Measurements from ENCODE around the gene CFAP54. TPM values are rescaled to one million over a fixed set of nuclear protein-coding genes. Genes with fewer than 3 reads are reported as not detected.

CFAP54 gene
- polyA plus RNA-seq, 1 donor from 2014 or later = 1.1 TPM

GRCh38 chr12:96861656-96862055 lies 372.3 kb downstream of the CFAP54 start:
- Histone ChIP-seq H3K4me3 (ENCODE audit: low read length) (no peak overlapping the region), H3K27ac (ENCODE audit: low read length) (no peak overlapping the region), H3K9ac (ENCODE audit: low read length) (no peak overlapping the region), H3K9me2 (ENCODE audit: insufficient read depth, low read length) (no peaks in the 10 kb centered on the region), H2AFZ (ENCODE audit: low read depth, low read length) (no peak overlapping the region), H3K4me2 (ENCODE audit: low read length) (no peak overlapping the region), H3F3A (ENCODE audit: insufficient read depth, low read length, poor library complexity, severe bottlenecking) (no peaks in the 10 kb centered on the region), H3K9me3 (ENCODE audit: low read length) (no peaks in the 10 kb centered on the region), H4K20me1 (ENCODE audit: insufficient read depth) (no peaks in the 10 kb centered on the region), H3K79me2 (replicated peaks; ENCODE audit: insufficient read depth, low read length) (no peaks in the 10 kb centered on the region), H3K36me3 (ENCODE audit: insufficient read depth, low read length) (no peaks in the 10 kb centered on the region), H3K27me3 (ENCODE audit: insufficient read depth, low read depth, low read length) (no peaks in the 10 kb centered on the region)
- TF ChIP-seq EP300 (conservative IDR thresholded peaks at IDR 0.05; ENCODE audit: poor library complexity, severe bottlenecking) (no peak), EZH2 (IDR thresholded peaks at IDR 0.05; ENCODE audit: borderline replicate concordance, insufficient read depth, low read length, poor library complexity, severe bottlenecking) (no peak), TAF1 (IDR thresholded peaks at IDR 0.05; ENCODE audit: low read depth) (no peak), MXI1 (conservative IDR thresholded peaks at IDR 0.05; ENCODE audit: poor library complexity, severe bottlenecking) (no peak), REST (IDR thresholded peaks at IDR 0.05; ENCODE audit: borderline replicate concordance) (no peak), POLR2AphosphoS5 (IDR thresholded peaks at IDR 0.05) (no peak), CTCF (IDR thresholded peaks at IDR 0.05; ENCODE audit: poor library complexity, severe bottlenecking) (no peak), RAD21 (conservative IDR thresholded peaks at IDR 0.05) (no peak), SMC3 (conservative IDR thresholded peaks at IDR 0.05; ENCODE audit: poor library complexity) (no peak)

- no peak for TF ChIP-seq CTCF (IDR thresholded peaks at IDR 0.05; ENCODE audit: poor library complexity, severe bottlenecking)
- TF ChIP-seq EZH2 (IDR thresholded peaks at IDR 0.05; ENCODE audit: borderline replicate concordance, insufficient read depth, low read length, poor library complexity, severe bottlenecking) = no peak
- TF ChIP-seq TAF1 (IDR thresholded peaks at IDR 0.05; ENCODE audit: low read depth) = no peak
- TF ChIP-seq RAD21 (conservative IDR thresholded peaks at IDR 0.05) = no peak
- TF ChIP-seq POLR2AphosphoS5 (IDR thresholded peaks at IDR 0.05) = no peak
- TF ChIP-seq SMC3 (conservative IDR thresholded peaks at IDR 0.05; ENCODE audit: poor library complexity) = no peak
- no peak for TF ChIP-seq REST (IDR thresholded peaks at IDR 0.05; ENCODE audit: borderline replicate concordance)
- Histone ChIP-seq H3K4me3 (ENCODE audit: low read length) (no peak overlapping the region), H3K9me3 (ENCODE audit: low read length) (no peaks in the 10 kb centered on the region), H3K27ac (ENCODE audit: low read length) (no peak overlapping the region), H4K20me1 (ENCODE audit: insufficient read depth) (no peaks in the 10 kb centered on the region), H3F3A (ENCODE audit: insufficient read depth, low read length, poor library complexity, severe bottlenecking) (no peaks in the 10 kb centered on the region), H3K27me3 (ENCODE audit: insufficient read depth, low read depth, low read length) (no peaks in the 10 kb centered on the region), H3K36me3 (ENCODE audit: insufficient read depth, low read length) (no peaks in the 10 kb centered on the region), H3K79me2 (replicated peaks; ENCODE audit: insufficient read depth, low read length) (no peaks in the 10 kb centered on the region), H3K9ac (ENCODE audit: low read length) (no peak overlapping the region), H3K4me2 (ENCODE audit: low read length) (no peak overlapping the region), H3K9me2 (ENCODE audit: insufficient read depth, low read length) (no peaks in the 10 kb centered on the region), H2AFZ (ENCODE audit: low read depth, low read length) (no peak overlapping the region)
Measured at GRCh38 chr12:96862326-96862725, 372.9 kb downstream of the CFAP54 start.

All from neural cell (in vitro differentiated cells).